Measurements from ENCODE around the gene CFAP20DC. TPM values are rescaled to one million over a fixed set of nuclear protein-coding genes. Genes with fewer than 3 reads are reported as not detected.
A peak's percentile ranks its signal among the peaks of the same experiment; 100 is the strongest.

Gene CFAP20DC
- total and polyA plus RNA-seq, 2 of the 4 experiments (the other 2 are of a cell fraction) = 1.2 to 1.6 TPM

- Histone ChIP-seq H4K8ac (ENCODE audit: low read depth in 2 of 2, low read length in 2 of 2) (no peak overlapping the region), H2AK5ac (ENCODE audit: low read depth, low read length) (no peak overlapping the region), H3K56ac (ENCODE audit: extremely low read depth, insufficient read depth, low read length) (no peak overlapping the region), H3K4me2 (ENCODE audit: low read depth, low read length) (no peak overlapping the region; the same call in 1 of the 2 replicates), H3K4ac (ENCODE audit: low read depth, low read length) (no peak overlapping the region), H2BK15ac (ENCODE audit: low read depth, low read length) (no peak overlapping the region), H4K91ac (ENCODE audit: insufficient read depth, low read depth, low read length) (no peak overlapping the region), H3K23ac (ENCODE audit: low read depth, low read length) (no peak overlapping the region), H3K36me3 (ENCODE audit: control insufficient read depth, insufficient read depth, low read length) (no peaks in the 10 kb centered on the region), H3K79me1 (ENCODE audit: low read depth in 1 of 2, low read length in 2 of 2) (no peaks in the 10 kb centered on the region), H4K5ac (ENCODE audit: low read depth, low read length) (no peak overlapping the region), H2AFZ (replicated peaks; ENCODE audit: low read length, poor library complexity) (no peak overlapping the region), H3K27ac (ENCODE audit: insufficient read depth, low read length) (no peak overlapping the region), H2BK120ac (ENCODE audit: low read depth, low read length) (no peak overlapping the region), H3K9ac (ENCODE audit: low read depth, low read length) (no peak overlapping the region), H3K4me1 (ENCODE audit: control insufficient read depth, insufficient read depth, low read length) (no peaks in the 10 kb centered on the region), H3K9me1 (ENCODE audit: insufficient read depth, low read length) (peaks cover 3% of the 10 kb centered on the region; the same call in 1 of the 2 replicates), H3K27me3 (ENCODE audit: control insufficient read depth, insufficient read depth, low read length) (no peaks in the 10 kb centered on the region), H3K9me3 (ENCODE audit: control insufficient read depth, insufficient read depth, low read length) (no peaks in the 10 kb centered on the region), H2AK9ac (replicated peaks; ENCODE audit: low read depth, low read length, poor library complexity) (no peak overlapping the region), H2BK5ac (ENCODE audit: low read depth, low read length, poor library complexity, severe bottlenecking) (no peak overlapping the region), H3K14ac (replicated peaks; ENCODE audit: low read depth, low read length) (no peak overlapping the region), H2BK20ac (ENCODE audit: low read depth, low read length) (no peak overlapping the region), H4K20me1 (ENCODE audit: insufficient read depth, low read length) (no peaks in the 10 kb centered on the region), H3K4me3 (ENCODE audit: insufficient read depth, low read depth, low read length) (no peak overlapping the region), H3K18ac (ENCODE audit: low read depth, low read length) (no peak overlapping the region)
- dilution Hi-C loops (cut with HindIII; ENCODE audit: low sequenced_read_pairs, unreplicated experiment) = no loop called here
- in situ Hi-C loops (cut with MboI; ENCODE audit: low sequenced_read_pairs) = loop anchor here (10.0 kb wide), 1 partner anchor 215 kb away; no protein-coding TSS in a partner anchor
- peak; percentile 31 for DNase-seq
- BruUV-seq (replicated peaks) = no TSS peak
- ATAC-seq (ENCODE audit: low read depth) = peak; percentile 35; the same call in 1 of the 2 replicates
- intact Hi-C loops (cut with micrococcal nuclease) = loop anchor here (10.0 kb wide), 1 partner anchor 1025 kb away; no protein-coding TSS in a partner anchor
- CTCF ChIA-PET = interaction anchor here (1.0 kb wide), 1 partner anchor 223 kb away, joined by 3 read pairs; no protein-coding TSS in a partner anchor
- POLR2A ChIA-PET (ENCODE audit: unreplicated experiment) = no interaction called here
- WGBS, 2 experiments (ENCODE audit: extremely low coverage in 2 of 2, insufficient read length in 1 of 2) = no CpG with 5 or more reads among the region's 4 CpGs
- TF ChIP-seq MAZ (IDR thresholded peaks at IDR 0.05; ENCODE audit: borderline replicate concordance, low read depth, low read length) (no peak), POLR2A (IDR thresholded peaks at IDR 0.05; ENCODE audit: low read depth, low read length) (no peak), SMC3 (IDR thresholded peaks at IDR 0.05; ENCODE audit: low read depth, low read length) (no peak), BHLHE40 (IDR thresholded peaks at IDR 0.05; ENCODE audit: low read depth, low read length) (no peak), CTCF (conservative IDR thresholded peaks at IDR 0.05; ENCODE audit: low read depth, low read length) (no peak), MAFK (IDR thresholded peaks at IDR 0.05; ENCODE audit: low read depth, low read length) (no peak), MXI1 (IDR thresholded peaks at IDR 0.05; ENCODE audit: borderline replicate concordance, low read depth, low read length) (no peak), RFX5 (IDR thresholded peaks at IDR 0.05; ENCODE audit: low read depth, low read length) (no peak), CEBPB (IDR thresholded peaks at IDR 0.05; ENCODE audit: low read depth, low read length) (no peak; the same call in 1 of the 2 replicates), RAD21 (IDR thresholded peaks at IDR 0.05; ENCODE audit: low read length) (no peak), RCOR1 (IDR thresholded peaks at IDR 0.05; ENCODE audit: insufficient replicate concordance, low read length) (no peak), FOS (IDR thresholded peaks at IDR 0.05; ENCODE audit: low read depth, low read length) (no peak), NFE2L2 (IDR thresholded peaks at IDR 0.05; ENCODE audit: low read depth, low read length) (no peak), ELK1 (IDR thresholded peaks at IDR 0.05; ENCODE audit: borderline replicate concordance, low read depth, low read length) (no peak)
- TF ChIP-seq, protein P1, sequence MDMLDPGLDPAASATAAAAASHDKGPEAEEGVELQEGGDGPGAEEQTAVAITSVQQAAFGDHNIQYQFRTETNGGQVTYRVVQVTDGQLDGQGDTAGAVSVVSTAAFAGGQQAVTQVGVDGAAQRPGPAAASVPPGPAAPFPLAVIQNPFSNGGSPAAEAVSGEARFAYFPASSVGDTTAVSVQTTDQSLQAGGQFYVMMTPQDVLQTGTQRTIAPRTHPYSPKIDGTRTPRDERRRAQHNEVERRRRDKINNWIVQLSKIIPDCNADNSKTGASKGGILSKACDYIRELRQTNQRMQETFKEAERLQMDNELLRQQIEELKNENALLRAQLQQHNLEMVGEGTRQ (IDR thresholded peaks at IDR 0.05; ENCODE audit: low read depth, low read length) = no peak
Observed at GRCh38 chr3:58829321-58830000, 220.4 kb downstream of the CFAP20DC start.
